Right ventricle myocardium superior (tissue), 1 donor: ENCODE measurements around the gene TRIM61. TPM values are rescaled to one million over a fixed set of nuclear protein-coding genes. Genes with fewer than 3 reads are reported as not detected.
"Not testable (repeated sequence)": the region's sequence is repeated elsewhere in the genome, so short reads cannot be mapped to it uniquely, and the experiment has no call there.

Experiments
- ATAC-seq: fragments of 200-7000 bp; cut with Tn5 transposase; one replicate; pipeline ENCODE4 v1.9.1; 2020; ENCODE audit warnings: mild to moderate bottlenecking; ENCODE audit not compliant: poor library complexity
- DNase-seq: peaks from one replicate; pipeline ENCODE4 v3.0.0-alpha.2; 2020
- intact Hi-C: fragments of 100-400 bp; cut with DNase I; formaldehyde crosslinking; loops from one replicate; pipeline ENCODE4 v1.11.2; 2022
- total RNA-seq: library from RNA; stranded (reverse); fragmentation: NEBNext Ultra II Directional; extraction: Animal tissue kit (Norgen Biotek cat#: 25700); gene quantifications from one replicate; pipeline ENCODE4 v1.2.1, GENCODE V29; 2021
- donor health status: DM: no; HTN: yes; CAD: no; lungs with severe emphysema.

The TRIM61 gene
- total RNA-seq, 1 donor from 2014 or later: 2.0 TPM

DNA sequence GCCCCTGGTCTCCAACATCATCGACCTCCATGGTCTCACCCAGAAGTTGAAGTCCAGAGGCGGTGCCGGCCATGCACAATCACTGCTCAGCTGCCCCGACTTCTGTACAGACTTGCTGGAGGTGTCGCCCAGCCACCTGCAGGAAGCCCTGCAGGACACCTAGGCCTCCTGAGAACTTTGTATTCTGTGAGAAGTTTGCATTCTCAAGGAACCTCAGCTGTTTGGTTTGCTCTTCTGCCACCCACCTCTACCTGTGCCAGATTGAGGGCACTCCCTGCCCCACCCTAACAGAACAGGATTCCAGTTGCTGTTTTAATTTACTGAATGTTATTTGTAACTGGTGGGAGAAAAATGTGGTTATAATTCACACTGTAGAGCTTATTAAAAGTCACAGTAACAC is 46.8 kb downstream of the TRIM61 start:
- ATAC-seq (no peak), DNase-seq (no peak)
- intact Hi-C loops: no loop called here

- DNase-seq, ATAC-seq, intact Hi-C loops: not testable (repeated sequence)
Measured at GRCh38 chr4:164927101-164927500, 50.4 kb downstream of the TRIM61 start.

- DNase-seq (no peak), ATAC-seq (no peak)
- intact Hi-C loops: no loop called here
Measured at GRCh38 chr4:164926301-164926700, 51.2 kb downstream of the TRIM61 start.

- ATAC-seq: no peak
- DNase-seq: no peak
- intact Hi-C loops: no loop called here
Measured at GRCh38 chr4:164924670-164925238, 52.7 kb downstream of the TRIM61 start.

DNA sequence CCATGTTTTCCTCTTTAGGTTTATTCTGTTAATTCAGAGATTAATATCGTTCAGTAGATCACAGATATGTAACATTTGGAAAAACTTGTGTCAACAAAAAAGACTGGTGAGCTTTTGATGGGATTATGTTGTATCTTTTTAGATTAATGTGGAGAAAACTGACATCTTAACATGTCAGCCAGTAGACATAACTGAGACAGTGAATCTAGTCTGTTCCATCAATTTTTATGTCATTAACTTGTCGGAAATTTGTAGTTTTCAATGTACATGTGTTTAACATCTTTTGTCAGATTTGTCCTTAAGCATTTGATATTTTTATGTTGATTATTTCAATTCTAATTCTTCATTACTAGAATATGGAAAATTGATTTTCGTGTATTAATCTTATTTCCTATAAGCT is 58.5 kb downstream of the TRIM61 start:
- intact Hi-C loops: no loop called here
- ATAC-seq (no peak), DNase-seq (no peak)

Other genes starting within 250 kb of the TRIM61 start
- not detected for gene SMIM31, start 223.5 kb downstream of the TRIM61 start, total RNA-seq
- not detected for gene APELA, start 100.5 kb downstream of the TRIM61 start, total RNA-seq
- gene TRIM60, start 54.3 kb upstream of the TRIM61 start, total RNA-seq: not detected
- not detected for gene TRIM75, start 76.2 kb upstream of the TRIM61 start, total RNA-seq
- gene TMEM192, start 135.2 kb upstream of the TRIM61 start, total RNA-seq: 15.8 TPM
- 7.3 TPM for gene KLHL2, start 229.9 kb upstream of the TRIM61 start, total RNA-seq